Activated T-cell treated with anti-CD3 and anti-CD28 coated beads for 48 hours (primary cell): ENCODE data around the gene SNRPA.

Experiments
- DNase-seq: peaks from one replicate; pipeline ENCODE4 v3.0.0-alpha.2; 2020; ENCODE audit warnings: low read depth

The SNRPA gene

GRCh38 chr19:40750874-40751537, at the start of gene SNRPA:
Gene SNRPA, plus strand, starts transcription at chr19:40751203. Its CDS starts 206 bp downstream, at chr19:40751409.
- peak; percentile 92 for DNase-seq

- DNase-seq, result no peak
Measured at GRCh38 chr19:40701758-40702157, 49.2 kb upstream of the SNRPA start.

- DNase-seq, result no peak
Measured at GRCh38 chr19:40702337-40703012, 48.5 kb upstream of the SNRPA start.

GRCh38 chr19:40703029-40703755, 47.8 kb upstream of the SNRPA start:
- no peak for DNase-seq

- no peak for DNase-seq
Measured at GRCh38 chr19:40704491-40705361, 46.3 kb upstream of the SNRPA start.

- DNase-seq, result no peak
Measured at GRCh38 chr19:40705362-40705651, 45.7 kb upstream of the SNRPA start.

GRCh38 chr19:40705950-40706619, 44.9 kb upstream of the SNRPA start:
- no peak for DNase-seq

GRCh38 chr19:40707615-40708014, 43.4 kb upstream of the SNRPA start:
- DNase-seq, result no peak

GRCh38 chr19:40709817-40710216, 41.2 kb upstream of the SNRPA start:
- DNase-seq, result no peak

GRCh38 chr19:40713939-40714338, 37.1 kb upstream of the SNRPA start:
- no peak for DNase-seq

GRCh38 chr19:40714441-40715299, 36.3 kb upstream of the SNRPA start:
- peak; percentile 89 for DNase-seq

- DNase-seq, result peak; percentile 67
Measured at GRCh38 chr19:40716031-40716481, 34.9 kb upstream of the SNRPA start.

- peak; percentile 100 for DNase-seq
Measured at GRCh38 chr19:40716482-40717324, 34.3 kb upstream of the SNRPA start, which contains the start of the genes COQ8B and ITPKC. Gene COQ8B, minus strand, starts transcription at chr19:40716886. Its CDS starts 2,254 bp downstream, at chr19:40714632. Gene ITPKC, plus strand, starts transcription at chr19:40717112. Its CDS starts 24 bp downstream, at chr19:40717136.

GRCh38 chr19:40717325-40717879, 33.6 kb upstream of the SNRPA start:
- DNase-seq, result no peak

- no peak for DNase-seq
Measured at GRCh38 chr19:40717880-40718773, 32.9 kb upstream of the SNRPA start.

- DNase-seq, result no peak
Measured at GRCh38 chr19:40718774-40719391, 32.1 kb upstream of the SNRPA start.

GRCh38 chr19:40719414-40719894, 31.5 kb upstream of the SNRPA start:
- no peak for DNase-seq

GRCh38 chr19:40721140-40721486, 29.9 kb upstream of the SNRPA start:
- no peak for DNase-seq
